Stimulated activated CD8-positive, alpha-beta memory T cell treated with anti-CD3 and anti-CD28 coated beads, Interleukin-7, amount 100 ng/mL, for 4 hours (primary cell): ENCODE data around the gene SSH2.
"Not testable (repeated sequence)": the region's sequence is repeated elsewhere in the genome, so short reads cannot be mapped to it uniquely, and the experiment has no call there.

Source experiments
- DNase-seq, 2 donors: peaks; one replicate each; pipeline ENCODE4 v3.0.0-alpha.2; 2020; ENCODE audit warnings: low read depth in 2 of 2

The SSH2 gene

DNA sequence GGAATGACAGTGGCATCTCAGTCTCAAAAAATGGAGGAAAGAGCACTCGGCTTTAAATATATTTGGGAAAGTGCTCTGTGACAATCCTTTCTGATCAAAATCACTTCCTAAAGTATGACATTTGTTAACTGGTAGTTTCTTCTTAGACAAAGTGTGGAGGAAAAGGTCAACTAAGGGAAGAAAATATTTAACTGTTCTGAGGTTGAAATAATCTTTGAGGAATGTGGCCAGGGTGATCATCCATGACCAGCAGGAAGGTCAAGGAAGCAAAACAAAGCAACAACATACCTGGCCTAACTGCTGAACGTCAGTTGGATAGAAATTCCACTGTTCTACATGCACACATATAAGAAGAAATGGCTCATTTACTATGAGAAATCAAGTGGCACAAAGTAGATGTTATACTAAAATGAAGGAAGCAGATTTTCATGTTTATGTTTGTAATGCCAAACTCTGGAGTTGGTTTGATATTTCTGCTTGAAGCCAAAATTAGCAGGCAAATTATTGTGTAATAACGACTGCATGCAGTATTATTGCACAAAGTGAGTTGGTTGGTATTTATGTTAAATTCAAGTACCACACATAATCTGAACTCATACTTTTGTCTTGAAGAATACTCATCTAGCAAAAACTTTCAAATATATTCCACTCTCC is 220.0 kb downstream of the SSH2 start:
- DNase-seq = no peak

DNA sequence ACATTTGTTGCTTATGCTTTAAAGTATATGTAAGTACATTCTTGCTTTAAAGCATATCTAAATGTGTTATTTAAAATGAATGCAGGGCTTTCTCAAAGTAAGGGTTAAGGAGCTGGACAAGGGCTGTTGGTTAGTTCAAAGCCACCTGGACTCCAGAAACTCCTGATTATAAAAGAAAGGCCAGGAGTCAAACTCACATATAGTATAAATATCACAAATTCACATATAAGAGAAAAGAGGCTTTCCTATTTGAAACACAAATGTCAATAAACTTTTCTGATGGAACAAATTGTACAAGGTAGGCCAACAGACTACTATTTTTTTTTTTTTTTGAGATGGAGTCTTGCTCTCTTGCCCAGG is 222.8 kb downstream of the SSH2 start:
- DNase-seq = no peak

DNA sequence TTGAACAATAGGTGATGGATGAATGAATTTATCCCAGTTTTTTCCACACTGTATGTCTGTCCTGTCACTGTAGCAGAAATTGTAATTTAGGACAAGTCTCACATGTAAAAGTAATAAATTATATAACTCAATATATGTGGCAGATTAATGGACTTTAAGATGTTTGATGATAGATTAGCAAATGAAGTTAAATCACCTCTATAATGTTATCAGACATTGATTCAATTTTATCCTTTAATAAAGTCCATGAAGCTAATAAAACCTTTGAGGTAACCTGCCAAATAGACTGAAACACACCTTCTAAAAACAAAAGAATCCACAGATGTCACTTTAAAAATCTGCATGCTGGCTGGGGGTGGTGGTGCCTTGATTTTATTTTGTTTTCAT is 224.0 kb downstream of the SSH2 start:
- DNase-seq = no peak

DNA sequence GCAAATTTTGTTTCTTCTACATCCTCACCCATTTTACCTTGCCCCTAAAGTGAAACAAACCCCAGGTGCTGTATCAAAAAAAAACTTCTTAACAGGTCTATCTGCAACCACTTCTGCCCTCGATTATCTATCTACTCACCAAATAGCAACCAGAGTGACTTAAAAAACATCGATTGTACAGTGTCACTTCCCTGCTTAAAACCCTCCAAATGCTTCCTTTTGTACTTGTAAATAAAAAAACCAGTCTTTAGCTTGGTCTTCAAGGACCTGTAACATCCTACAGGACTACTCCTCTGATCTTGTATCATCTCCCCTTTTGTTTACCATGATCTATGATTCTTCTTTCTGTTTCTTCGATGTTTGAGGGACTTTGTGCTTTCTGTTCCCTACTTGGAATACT is 224.6 kb downstream of the SSH2 start:
- DNase-seq = no peak

DNA sequence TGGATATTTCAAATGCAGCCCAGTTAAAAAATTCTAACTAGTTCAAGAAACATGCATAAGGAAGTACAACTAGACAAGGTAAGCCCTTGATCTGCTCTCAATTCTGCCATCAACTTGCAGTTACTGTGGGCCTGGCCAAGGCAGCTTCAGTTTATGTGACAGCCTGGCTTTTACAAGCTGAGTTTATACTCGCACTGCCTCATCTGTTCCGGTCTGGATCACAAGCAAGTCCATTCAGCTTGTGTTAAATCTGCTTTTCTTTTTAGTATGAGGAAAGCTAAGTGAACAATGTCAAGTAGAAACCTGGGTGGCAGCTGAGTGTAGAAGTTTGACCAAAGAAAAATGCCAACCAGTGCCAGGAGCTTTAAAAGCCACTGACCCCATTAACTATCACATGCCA is 230.7 kb downstream of the SSH2 start:
- DNase-seq = no peak

DNA sequence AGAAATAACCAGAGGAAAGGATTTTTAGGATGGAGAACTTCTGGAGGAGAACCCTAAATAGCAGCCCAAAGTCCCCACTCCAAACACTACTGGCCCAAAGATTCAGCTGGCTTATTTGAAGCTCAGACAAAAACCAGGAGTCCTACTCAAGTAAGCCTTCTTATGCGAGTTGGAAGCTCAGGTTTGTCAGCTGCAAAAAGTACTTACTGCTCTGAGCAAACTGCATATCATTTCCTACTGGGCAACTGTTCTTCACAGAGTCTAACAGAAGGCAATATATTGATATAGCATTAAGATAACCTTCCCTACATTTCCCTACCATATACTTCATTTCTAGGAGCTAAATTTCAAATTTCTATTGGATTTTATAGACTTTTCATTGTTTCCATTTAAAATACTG is 231.2 kb downstream of the SSH2 start:
- no peak for DNase-seq

DNA sequence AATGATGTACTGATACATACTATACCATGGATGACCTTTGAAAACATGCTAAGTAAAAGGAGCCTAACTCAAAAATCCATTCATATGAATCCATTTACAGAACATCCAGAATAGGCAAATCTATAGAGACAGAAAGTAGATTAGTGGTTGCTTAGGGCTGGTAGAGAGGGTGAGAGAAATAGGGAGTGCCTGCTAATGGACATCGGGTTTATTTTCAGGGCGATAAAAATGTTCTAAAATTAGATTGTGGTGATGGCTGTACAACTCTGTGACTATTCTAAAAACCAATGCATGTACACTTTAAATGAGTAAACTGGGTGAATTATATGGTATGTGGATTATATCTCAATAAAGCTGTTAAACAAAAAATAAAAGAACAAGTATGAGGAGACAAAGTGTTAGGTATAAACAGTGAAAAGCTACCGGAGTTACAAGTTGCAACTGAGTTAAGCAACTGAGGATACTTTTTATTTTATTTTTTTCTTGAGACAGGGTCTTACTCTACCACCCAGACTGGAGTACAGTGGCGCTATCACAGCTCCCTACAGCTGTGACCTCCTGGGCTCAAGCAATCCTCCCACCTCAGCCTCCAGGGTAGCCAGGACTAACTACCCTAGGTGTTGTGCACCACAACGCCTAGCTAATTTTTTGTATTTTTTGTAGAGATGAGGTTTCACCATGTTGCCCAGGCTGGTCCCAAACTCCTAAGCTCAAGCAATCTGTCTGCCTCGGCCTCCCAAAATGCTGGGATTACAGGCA is 231.8 kb downstream of the SSH2 start:
- no peak for DNase-seq

DNA sequence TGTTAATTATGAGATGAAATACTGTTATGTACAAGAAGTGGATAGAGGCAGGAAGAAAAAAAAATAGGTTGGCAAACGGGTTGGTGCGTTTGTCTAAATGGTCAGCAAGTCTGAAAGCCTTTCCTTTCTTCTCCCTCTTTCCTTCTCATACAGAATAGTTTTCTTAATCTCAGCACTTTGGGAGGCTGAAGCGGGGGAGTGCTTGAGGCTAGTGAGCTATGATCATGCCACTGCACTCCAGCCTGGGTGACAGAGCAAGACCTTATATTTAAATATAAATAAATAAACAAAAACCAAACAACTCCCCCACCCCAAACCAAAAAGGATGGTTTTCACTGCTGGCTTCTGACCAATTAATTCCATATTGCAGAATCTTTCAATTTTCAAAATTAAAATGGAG is 232.7 kb downstream of the SSH2 start:
- no peak for DNase-seq

DNA sequence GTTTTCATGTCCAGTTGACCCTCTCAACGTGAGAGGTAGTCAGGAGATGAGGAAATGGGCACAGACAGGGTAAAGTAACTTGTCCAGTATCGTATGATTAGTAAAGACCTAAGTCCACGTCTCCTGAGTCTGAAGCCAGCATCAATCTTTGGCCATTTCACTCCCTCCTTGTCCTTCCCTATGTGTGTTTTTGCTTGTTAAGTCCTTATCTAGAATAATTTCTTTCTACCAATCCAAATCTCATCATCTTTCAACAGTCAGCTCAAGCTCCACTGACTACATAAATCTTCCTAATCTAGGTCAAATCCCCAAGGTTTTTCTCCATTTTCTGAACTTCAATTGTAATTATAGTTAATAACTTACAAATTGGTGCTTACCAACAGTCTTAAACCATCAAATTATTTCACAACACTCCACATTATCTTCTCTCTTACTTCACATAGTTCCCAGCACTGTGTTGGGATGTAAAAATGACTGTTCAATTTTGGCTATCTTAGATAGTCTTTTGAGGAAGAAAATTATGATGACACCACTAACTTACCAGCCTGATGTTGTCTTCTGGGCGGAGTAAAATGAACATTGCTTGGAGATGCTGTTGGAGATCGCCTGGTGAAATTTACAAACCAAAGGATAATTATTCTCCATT is 235.0 kb downstream of the SSH2 start:
- DNase-seq = no peak

DNA sequence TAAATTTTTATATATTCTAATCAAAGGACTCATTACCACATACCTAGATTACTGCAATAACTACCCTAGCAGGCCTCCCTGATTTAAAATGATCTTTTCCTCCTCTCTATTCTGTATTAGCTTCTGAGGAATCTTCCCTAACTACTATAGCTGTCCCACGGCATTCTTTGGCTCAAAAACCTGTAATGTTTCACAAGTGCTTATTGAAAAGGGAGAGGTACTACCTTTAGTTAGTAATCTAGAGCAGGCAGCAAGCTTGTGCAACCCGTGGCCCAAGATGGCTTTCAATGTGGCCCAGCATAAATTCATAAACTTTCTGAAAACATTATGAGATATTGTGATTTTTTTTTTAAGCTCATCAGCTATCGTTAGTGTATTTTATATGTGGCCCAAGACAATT is 236.3 kb downstream of the SSH2 start:
- no peak for DNase-seq

DNA sequence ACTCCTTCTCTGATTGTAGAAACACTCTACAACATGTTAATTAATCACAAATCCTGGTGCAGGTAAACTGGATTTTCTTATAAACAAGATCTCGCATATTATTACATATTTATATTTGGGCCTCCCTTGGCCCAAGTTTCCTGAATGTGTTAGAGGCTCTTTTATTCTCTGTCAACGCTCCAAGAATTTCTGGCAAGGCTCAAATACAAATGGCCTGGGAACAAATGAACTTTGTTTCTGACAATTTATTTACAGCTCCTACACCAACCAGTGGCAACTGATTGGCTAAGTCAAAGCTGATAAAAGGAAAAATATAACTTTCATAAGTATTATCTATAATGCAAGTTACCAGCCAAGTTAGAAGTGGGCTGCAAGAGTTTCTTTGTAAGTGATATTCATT is 242.4 kb downstream of the SSH2 start:
- no peak for DNase-seq

DNA sequence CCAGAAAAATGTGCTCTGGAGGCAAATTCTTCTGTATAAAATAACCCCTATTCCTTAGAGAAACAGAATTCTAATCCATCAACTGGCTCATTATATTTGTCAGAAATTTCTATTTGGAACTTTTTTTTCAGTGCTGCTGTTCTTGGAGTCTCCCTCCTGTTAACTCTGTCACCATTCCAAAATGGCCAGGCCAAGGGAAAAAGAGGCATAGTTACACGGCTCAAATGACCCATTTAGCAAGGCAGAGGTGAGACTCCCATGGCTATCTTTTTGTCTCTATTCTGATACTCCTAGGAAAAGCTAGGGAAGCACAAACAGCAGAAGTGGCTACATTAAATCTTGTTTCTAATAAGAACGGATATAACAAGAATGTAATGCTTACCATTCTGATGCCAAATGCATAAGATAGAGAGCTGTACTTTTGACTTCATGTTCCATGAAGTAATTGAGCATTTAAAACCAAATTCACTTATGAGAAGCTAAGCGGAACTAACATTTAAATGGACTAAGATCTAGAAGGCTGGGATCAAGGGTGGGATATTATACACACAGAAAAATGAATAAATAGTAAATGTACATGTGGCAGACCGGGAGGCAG is 242.9 kb downstream of the SSH2 start:
- no peak for DNase-seq

DNA sequence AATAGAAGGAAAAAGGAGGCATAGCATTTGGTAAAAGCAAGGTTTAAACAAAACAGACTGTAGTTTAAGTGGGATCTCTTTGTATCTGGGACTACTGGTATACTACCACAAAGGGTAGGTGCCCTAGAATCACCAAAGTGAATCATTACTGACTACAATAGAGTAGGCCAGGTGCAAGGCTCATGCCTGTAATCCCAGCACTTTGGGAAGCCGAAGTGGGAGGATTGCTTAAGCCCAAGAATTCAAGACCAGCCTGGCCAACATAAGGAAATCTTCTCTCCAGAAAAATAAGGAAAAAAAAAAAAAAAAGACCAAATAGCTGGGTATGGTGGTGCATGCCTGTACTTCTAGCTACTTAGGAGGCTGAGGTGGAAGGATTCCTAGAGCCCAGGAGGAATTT is 246.5 kb downstream of the SSH2 start:
- DNase-seq = no peak

DNA sequence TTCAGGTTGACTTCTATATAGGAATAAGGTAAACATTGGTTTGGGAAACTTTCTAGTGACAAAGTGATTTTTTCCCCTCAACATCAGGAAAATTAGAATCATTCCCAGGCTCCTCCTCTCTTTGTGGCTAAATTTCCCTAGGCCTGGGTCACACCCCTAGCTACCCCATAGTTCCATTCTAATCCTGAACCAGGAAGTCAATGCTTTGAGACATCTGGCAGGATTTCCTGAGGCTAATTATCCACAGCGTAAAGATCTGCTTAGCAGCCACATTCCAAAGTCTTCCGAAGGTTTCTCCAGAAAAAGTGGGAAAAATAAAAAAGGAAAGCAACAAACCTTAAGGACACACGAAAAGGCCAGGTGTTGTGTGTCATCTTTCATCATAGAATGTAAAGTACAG is 247.0 kb downstream of the SSH2 start:
- no peak for DNase-seq

DNA sequence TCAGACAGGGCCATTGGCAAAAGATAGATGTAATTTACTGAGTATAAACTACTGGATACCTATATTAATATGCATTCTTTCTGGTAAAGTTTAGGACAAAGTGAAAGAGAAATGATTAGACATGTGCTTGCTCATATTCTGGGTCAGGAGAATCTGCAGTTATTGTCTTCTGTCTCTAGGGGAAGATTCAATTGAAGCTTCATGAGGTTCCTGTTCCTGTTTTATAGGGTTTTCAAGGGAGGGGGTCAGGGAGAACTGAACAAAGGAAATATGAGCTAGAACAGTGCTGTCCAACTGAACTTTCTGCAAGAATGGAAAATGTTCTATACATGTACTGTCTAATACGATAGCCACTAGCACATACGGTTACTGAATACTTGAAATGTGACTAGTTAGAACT is 248.0 kb downstream of the SSH2 start:
- DNase-seq = no peak

DNA sequence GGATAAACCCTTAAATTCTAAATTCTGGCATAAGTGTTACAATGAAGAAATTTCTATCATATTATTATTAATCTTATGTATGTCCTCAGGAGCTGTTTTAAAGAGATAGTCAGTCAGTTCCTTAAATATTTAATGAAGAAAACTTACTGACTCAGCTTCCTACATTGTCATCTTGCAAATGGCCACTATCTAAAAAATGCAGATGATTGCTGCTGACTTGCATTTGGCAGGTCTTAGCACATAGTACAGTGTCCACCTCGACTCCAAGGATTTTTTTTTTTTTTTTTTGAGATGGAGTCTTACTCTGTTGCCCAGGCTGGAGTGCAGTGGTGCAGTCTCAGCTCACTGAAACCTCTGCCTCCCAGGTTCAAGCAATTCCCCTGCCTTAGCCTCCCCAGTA is 252.2 kb downstream of the SSH2 start:
- DNase-seq = no peak

DNA sequence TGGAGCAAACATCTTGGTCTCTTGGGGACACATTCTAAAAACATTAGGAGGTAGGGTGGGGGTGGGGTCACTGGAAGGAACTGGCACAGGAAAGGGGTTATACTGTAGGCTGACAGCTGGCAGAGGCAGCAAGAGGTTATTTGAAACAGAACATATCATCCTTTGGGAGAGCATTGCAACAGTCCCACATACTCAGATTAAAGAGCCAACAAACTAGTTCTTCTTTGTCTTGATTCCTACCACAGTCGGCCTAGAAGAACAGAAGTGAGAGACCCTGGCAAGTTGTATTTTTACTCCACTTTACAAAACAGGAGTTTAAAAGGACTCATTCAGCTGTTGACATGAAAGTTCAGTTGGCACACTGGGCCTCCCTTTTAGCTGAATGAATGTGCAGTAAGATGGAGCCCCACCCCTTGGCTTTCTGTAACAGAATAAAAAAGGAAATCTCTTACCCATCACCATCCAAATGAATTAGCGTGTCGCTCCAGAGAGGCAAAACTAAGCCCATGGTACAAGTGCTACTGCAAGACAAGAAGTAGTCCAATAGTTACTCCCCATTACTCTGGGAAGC is 252.7 kb downstream of the SSH2 start:
- DNase-seq = no peak

DNA sequence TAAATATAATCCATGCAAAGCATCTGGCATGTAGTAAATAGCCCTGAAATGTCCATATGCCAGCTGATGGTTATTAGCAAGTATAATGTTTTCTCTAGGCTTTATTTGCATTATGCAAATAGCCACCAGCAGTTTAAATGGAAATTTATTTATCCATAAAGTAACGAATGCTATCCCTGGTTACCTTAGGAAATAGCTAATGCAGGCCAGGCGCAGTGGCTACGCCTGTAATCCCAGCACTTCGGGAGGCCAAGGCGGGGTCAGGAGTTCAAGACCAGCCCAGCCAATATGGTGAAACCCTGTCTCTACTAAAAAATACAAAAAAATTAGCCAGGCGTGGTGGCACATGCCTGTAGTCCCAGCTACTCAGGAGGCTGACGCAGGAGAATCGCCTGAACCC is 254.1 kb downstream of the SSH2 start:
- DNase-seq = not testable (repeated sequence)

DNA sequence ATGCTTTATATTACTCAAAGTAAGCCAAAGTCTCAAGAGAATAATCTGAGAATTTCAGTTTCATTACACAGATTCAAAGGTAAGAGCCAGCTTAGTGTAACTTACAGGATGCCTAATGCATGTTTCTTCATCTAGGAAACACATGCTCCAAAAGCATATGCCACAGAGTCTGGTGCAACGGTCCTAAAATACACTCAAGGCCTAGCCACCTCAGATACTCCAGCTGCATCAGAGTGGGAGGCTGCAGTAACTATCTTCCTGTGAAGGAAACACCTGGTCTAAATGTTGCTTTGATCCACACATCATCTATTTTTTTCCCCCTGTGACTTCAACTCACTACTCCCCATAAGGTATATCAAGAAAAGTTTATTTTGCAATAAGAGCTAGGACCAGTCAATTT is 255.7 kb downstream of the SSH2 start:
- no peak for DNase-seq

DNA sequence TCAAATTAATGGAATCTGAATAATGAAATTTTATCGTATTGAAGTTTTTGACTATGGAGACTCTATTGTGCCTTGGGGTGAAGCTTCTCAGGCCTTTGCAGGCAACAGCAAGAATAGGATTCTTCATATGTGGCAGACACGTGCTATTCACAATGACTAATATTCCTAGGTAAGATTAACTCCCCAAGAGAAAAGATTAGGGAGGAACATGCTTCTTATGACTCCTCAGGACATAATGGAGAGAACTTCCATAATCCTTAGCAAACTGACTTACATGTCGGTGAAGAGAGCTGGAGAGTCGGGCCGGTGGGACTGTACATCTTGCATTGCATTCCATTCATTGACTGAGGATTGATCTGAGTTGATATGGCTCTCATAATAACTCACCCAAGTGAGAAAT is 258.4 kb downstream of the SSH2 start:
- no peak for DNase-seq

DNA sequence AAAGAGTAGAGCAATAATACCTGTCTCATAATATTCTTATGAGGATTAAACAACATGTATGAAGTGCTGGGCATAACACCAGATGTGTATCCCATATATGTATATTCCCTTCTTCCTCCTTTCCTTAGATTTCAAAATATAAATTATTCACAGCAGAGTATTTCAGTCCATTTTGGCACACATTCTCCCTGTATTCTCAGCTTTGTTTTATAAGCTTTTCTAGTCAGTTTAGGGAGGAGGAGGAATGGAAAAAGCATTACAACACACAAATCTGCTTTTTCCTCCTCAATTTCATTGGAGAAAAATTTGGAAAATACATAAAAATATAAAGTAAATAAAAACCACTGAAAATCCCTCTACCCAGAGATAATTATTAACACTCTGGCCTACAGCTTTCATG is 260.8 kb downstream of the SSH2 start:
- no peak for DNase-seq

DNA sequence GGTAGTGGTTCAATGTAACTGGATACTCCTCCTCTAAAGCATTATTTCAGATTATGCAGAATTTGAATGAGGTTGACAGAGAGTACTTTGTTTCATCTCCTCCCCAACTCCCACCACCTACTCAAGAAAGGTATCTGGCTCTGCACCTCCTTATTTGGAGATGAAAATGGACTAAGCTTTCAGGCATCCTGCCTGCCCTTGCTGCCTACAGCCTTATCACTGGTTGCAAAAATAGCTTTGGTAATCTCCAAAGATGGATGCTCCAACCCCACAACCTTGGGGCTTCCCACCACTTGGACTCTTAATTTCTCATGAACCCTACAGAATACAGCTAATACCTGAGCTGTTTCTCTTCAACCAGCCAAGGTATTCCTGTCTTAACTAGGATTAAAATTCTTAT is 262.1 kb downstream of the SSH2 start:
- DNase-seq = no peak

DNA sequence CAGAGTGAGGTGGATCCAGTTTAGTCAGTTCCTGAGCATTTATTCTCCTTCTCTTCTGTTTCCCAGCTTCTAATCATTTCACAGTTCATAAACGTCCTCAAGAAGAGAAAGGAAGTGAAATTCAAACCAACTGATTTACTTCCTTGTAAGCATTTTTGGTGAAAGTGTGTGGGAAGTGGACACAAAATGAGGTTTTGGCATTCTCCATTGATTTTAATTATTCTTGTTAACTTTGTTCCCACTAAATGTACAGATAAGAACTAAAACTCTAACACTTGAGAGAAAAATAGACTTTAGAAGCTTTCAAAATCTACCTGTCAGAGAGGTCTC is 264.6 kb downstream of the SSH2 start:
- no peak for DNase-seq
